Measurements from ENCODE around the gene ANO8. TPM values are rescaled to one million over a fixed set of nuclear protein-coding genes. Genes with fewer than 3 reads are reported as not detected.

The ANO8 gene
- polyA plus RNA-seq, 1 of the 3 experiments (the other 2 are of a cell fraction), result 7.8 TPM

GRCh38 chr19:17283504-17283996, 51.1 kb downstream of the ANO8 start:
- Histone ChIP-seq H3K27me3 (ENCODE audit: insufficient read depth) (no peaks in the 10 kb centered on the region), H4K20me1 (ENCODE audit: insufficient read depth) (no peaks in the 10 kb centered on the region), H3K4me3 (ENCODE audit: low read depth in 2 of 2, low read length in 1 of 2) (no peak overlapping the region), H3K79me2 (ENCODE audit: insufficient read depth) (no peaks in the 10 kb centered on the region), H3K4me2 (no peak overlapping the region), H3K9ac (no peak overlapping the region), H2AFZ (ENCODE audit: low read depth) (no peak overlapping the region), H3K9me3 (no peaks in the 10 kb centered on the region), H3F3A (replicated peaks; ENCODE audit: insufficient read depth) (peaks cover 19% of the 10 kb centered on the region), H3K27ac (ENCODE audit: low read depth in 2 of 2, low read length in 1 of 2) (no peak overlapping the region), H3K36me3 (replicated peaks in 1 of 2; ENCODE audit: control insufficient read depth in 1 of 2, insufficient read depth in 2 of 2, low read length in 1 of 2) (no peaks in the 10 kb centered on the region), H3K4me1 (ENCODE audit: control insufficient read depth in 1 of 2, insufficient read depth in 2 of 2, low read depth in 1 of 2, low read length in 1 of 2) (peaks cover 0 to 2% of the 10 kb centered on the region in 2 experiments; a peak in 1 of 4 replicates), H3K9me2 (no peaks in the 10 kb centered on the region)
- 79% methylated on average over 2 of the region's 7 CpGs for WGBS (ENCODE audit: low lambda C conversion rate)
- no peak for TF ChIP-seq RCOR1 (IDR thresholded peaks at IDR 0.05; ENCODE audit: low read length)
- TF ChIP-seq FOSL2 (IDR thresholded peaks at IDR 0.05; ENCODE audit: borderline replicate concordance, low read depth), result no peak
- no peak for TF ChIP-seq SIN3A (IDR thresholded peaks at IDR 0.05; ENCODE audit: borderline replicate concordance, low read depth, low read length)
- TF ChIP-seq, protein P1, sequence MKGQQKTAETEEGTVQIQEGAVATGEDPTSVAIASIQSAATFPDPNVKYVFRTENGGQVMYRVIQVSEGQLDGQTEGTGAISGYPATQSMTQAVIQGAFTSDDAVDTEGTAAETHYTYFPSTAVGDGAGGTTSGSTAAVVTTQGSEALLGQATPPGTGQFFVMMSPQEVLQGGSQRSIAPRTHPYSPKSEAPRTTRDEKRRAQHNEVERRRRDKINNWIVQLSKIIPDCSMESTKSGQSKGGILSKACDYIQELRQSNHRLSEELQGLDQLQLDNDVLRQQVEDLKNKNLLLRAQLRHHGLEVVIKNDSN (IDR thresholded peaks at IDR 0.05; ENCODE audit: borderline replicate concordance, low read depth), result no peak
- TF ChIP-seq GATA2 (CRISPR knock-in tag; IDR thresholded peaks at IDR 0.05), result no peak
- ChIA-PET POLR2A (interaction anchor here (0.6 to 1.2 kb wide), 2 partner anchors 397 to 624 kb away, joined by 3 to 4 read pairs; partner anchors contain the start of gene SMIM7), CTCF (interaction anchor here (0.6 to 4.6 kb wide), 21 partner anchors 9 to 214 kb away, joined by 3 to 35 read pairs (median 5); partner anchors contain the start of genes DDA1, MRPL34, USE1 and USHBP1)
- no peak for DNase-seq

DNA sequence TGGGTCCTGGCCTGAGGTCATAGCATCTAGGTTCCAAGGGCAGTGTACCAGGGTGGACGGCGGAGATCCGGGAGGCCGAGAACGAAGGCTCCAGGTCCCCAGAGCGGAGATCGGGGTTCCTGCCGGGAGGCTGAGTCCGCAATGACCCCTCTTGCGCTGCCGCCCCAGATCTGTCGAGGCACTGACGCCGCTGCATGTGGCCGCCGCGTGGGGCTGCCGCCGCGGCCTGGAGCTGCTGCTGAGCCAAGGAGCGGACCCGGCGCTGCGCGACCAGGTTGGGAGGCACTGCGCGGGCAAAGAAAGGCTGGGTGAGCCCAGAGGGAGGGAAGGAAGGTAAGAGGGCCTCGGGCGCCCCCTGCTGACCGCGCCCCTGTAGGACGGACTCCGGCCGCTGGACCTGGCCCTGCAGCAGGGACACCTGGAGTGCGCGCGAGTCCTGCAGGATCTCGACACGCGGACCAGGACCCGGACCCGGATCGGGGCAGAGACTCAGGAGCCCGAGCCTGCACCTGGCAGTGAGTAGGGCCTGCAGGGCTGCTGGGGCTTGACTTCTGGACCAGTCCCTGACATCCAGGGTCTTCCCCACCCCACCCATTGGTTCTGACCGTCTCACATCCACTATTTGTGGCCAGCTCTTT, 52.0 kb downstream of the ANO8 start:
- Histone ChIP-seq H3K9ac (no peak overlapping the region), H3K4me3 (ENCODE audit: low read depth in 2 of 2, low read length in 1 of 2) (peak overlapping the region; percentile 36 to 62), H3K27me3 (ENCODE audit: insufficient read depth) (no peaks in the 10 kb centered on the region), H3K9me3 (no peaks in the 10 kb centered on the region), H4K20me1 (ENCODE audit: insufficient read depth) (no peaks in the 10 kb centered on the region), H3K9me2 (no peaks in the 10 kb centered on the region), H3K4me2 (peak overlapping the region; percentile 93), H3K4me1 (ENCODE audit: control insufficient read depth in 1 of 2, insufficient read depth in 2 of 2, low read depth in 1 of 2, low read length in 1 of 2) (peaks cover 0 to 2% of the 10 kb centered on the region in 2 experiments; a peak in 1 of 4 replicates), H3K27ac (ENCODE audit: low read depth in 2 of 2, low read length in 1 of 2) (peak overlapping the region in 1 of 2 experiments; percentile 17; a peak in 1 of 4 replicates), H3K79me2 (ENCODE audit: insufficient read depth) (no peaks in the 10 kb centered on the region), H3F3A (replicated peaks; ENCODE audit: insufficient read depth) (peaks cover 19% of the 10 kb centered on the region), H2AFZ (ENCODE audit: low read depth) (peak overlapping the region; percentile 86), H3K36me3 (replicated peaks in 1 of 2; ENCODE audit: control insufficient read depth in 1 of 2, insufficient read depth in 2 of 2, low read length in 1 of 2) (no peaks in the 10 kb centered on the region)
- POLR2A ChIA-PET, result interaction anchor here (0.6 to 3.5 kb wide), 7 partner anchors 10 to 623 kb away, joined by 3 to 16 read pairs (median 3); partner anchors contain the start of genes BABAM1, OCEL1, SMIM7 and USE1
- CTCF ChIA-PET, result interaction anchor here (0.6 to 4.6 kb wide), 29 partner anchors 10 to 510 kb away, joined by 3 to 35 read pairs (median 4); partner anchors contain the start of genes ABHD8, MRPL34, USE1 and USHBP1
- peak; percentile 94 for DNase-seq
- 18% methylated on average over 20 of the region's 45 CpGs for WGBS (ENCODE audit: low lambda C conversion rate)
- TF ChIP-seq, protein P2, sequence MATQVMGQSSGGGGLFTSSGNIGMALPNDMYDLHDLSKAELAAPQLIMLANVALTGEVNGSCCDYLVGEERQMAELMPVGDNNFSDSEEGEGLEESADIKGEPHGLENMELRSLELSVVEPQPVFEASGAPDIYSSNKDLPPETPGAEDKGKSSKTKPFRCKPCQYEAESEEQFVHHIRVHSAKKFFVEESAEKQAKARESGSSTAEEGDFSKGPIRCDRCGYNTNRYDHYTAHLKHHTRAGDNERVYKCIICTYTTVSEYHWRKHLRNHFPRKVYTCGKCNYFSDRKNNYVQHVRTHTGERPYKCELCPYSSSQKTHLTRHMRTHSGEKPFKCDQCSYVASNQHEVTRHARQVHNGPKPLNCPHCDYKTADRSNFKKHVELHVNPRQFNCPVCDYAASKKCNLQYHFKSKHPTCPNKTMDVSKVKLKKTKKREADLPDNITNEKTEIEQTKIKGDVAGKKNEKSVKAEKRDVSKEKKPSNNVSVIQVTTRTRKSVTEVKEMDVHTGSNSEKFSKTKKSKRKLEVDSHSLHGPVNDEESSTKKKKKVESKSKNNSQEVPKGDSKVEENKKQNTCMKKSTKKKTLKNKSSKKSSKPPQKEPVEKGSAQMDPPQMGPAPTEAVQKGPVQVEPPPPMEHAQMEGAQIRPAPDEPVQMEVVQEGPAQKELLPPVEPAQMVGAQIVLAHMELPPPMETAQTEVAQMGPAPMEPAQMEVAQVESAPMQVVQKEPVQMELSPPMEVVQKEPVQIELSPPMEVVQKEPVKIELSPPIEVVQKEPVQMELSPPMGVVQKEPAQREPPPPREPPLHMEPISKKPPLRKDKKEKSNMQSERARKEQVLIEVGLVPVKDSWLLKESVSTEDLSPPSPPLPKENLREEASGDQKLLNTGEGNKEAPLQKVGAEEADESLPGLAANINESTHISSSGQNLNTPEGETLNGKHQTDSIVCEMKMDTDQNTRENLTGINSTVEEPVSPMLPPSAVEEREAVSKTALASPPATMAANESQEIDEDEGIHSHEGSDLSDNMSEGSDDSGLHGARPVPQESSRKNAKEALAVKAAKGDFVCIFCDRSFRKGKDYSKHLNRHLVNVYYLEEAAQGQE (IDR thresholded peaks at IDR 0.05; ENCODE audit: low read depth, low read length), result no peak
- TF ChIP-seq IRF3 (IDR thresholded peaks at IDR 0.05; ENCODE audit: low read depth, low read length) (no peak), CTCF (IDR thresholded peaks at IDR 0.05) (peak; percentile 84), GABPA (IDR thresholded peaks at IDR 0.05; ENCODE audit: low read depth) (no peak), ELF1 (IDR thresholded peaks at IDR 0.05) (no peak), SIN3A (IDR thresholded peaks at IDR 0.05; ENCODE audit: borderline replicate concordance, low read depth, low read length) (peak; percentile 59; the same call in 1 of the 2 replicates), NRF1 (IDR thresholded peaks at IDR 0.05; ENCODE audit: low read depth, low read length) (peak; percentile 51), TAF1 (IDR thresholded peaks at IDR 0.05; ENCODE audit: borderline replicate concordance, low read depth, low read length) (no peak), YY1 (IDR thresholded peaks at IDR 0.05; ENCODE audit: low read depth) (no peak), EP300 (IDR thresholded peaks at IDR 0.05; ENCODE audit: borderline replicate concordance in 1 of 2, low read depth in 1 of 2, low read length in 1 of 2) (peak; percentile 17 to 23; a peak in 1 of 4 replicates), NFIC (IDR thresholded peaks at IDR 0.05; ENCODE audit: borderline replicate concordance) (no peak), RXRA (IDR thresholded peaks at IDR 0.05; ENCODE audit: borderline replicate concordance, low read depth) (no peak), GATA2 (CRISPR knock-in tag; IDR thresholded peaks at IDR 0.05) (no peak)
- TF ChIP-seq, protein P1 (IDR thresholded peaks at IDR 0.05; ENCODE audit: borderline replicate concordance, low read depth), result no peak

Measured in SK-N-SH (cell line).